Activated CD8-positive, alpha-beta memory T cell treated with anti-CD3 and anti-CD28 coated beads, Interleukin-2, amount 50 U/mL, for 1 hour (primary cell): ENCODE measurements around the gene DHRSX.
"Not testable (repeated sequence)": the region's sequence is repeated elsewhere in the genome, so short reads cannot be mapped to it uniquely, and the experiment has no call there.

Experiments used
- DNase-seq: peaks from one replicate; pipeline ENCODE4 v3.0.0-alpha.2; 2020; ENCODE audit errors: extremely low read depth

Gene DHRSX

GRCh38 chrX:2519638-2520037 is 18.9 kb upstream of the DHRSX start:
- not testable (repeated sequence) for DNase-seq

- DNase-seq: no peak
These were observed 16.3 kb upstream of the DHRSX start for GRCh38 chrX:2517055-2517454.

GRCh38 chrX:2516623-2517022 is 15.8 kb upstream of the DHRSX start:
- no peak for DNase-seq

GRCh38 chrX:2514131-2514530 is 13.4 kb upstream of the DHRSX start:
- DNase-seq: no peak

- no peak for DNase-seq
These were observed 12.4 kb upstream of the DHRSX start for GRCh38 chrX:2513121-2513664.

GRCh38 chrX:2512501-2512900 is 11.7 kb upstream of the DHRSX start:
- no peak for DNase-seq

- DNase-seq: no peak
These were observed 10.6 kb upstream of the DHRSX start for GRCh38 chrX:2511326-2511725.

- no peak for DNase-seq
These were observed 8.0 kb upstream of the DHRSX start for GRCh38 chrX:2508648-2509335.

GRCh38 chrX:2507904-2508627 is 7.3 kb upstream of the DHRSX start:
- DNase-seq: no peak

- no peak for DNase-seq
These were observed 6.4 kb upstream of the DHRSX start for GRCh38 chrX:2507196-2507595.

GRCh38 chrX:2505341-2505740 is 4.6 kb upstream of the DHRSX start:
- DNase-seq: not testable (repeated sequence)

- no peak for DNase-seq
These were observed 4.0 kb upstream of the DHRSX start for GRCh38 chrX:2504706-2505332.

GRCh38 chrX:2503591-2504500 is 3.1 kb upstream of the DHRSX start:
- DNase-seq: no peak

- DNase-seq: no peak
These were observed 2.1 kb upstream of the DHRSX start for GRCh38 chrX:2502668-2503519.

- DNase-seq: no peak
These were observed 1.4 kb upstream of the DHRSX start for GRCh38 chrX:2502120-2502667.

GRCh38 chrX:2501559-2502102 is 855 bp upstream of the DHRSX start:
- DNase-seq: no peak

- no peak for DNase-seq
These were observed 529 bp downstream of the DHRSX start for GRCh38 chrX:2500091-2500802.

GRCh38 chrX:2499507-2499906 is 1.3 kb downstream of the DHRSX start:
- no peak for DNase-seq

- DNase-seq: no peak
These were observed 1.9 kb downstream of the DHRSX start for GRCh38 chrX:2498781-2499302.
